K562 (cell line): Measurements from ENCODE around the gene ACE. TPM values are rescaled to one million over a fixed set of nuclear protein-coding genes. Genes with fewer than 3 reads are reported as not detected.

Source experiments
- ATAC-seq: fragments of 200-7000 bp; cut with Tn5 transposase; 3 replicates; pipeline ENCODE4 v1.9.1; 2020; ENCODE audit warnings: moderate library complexity
- BruUV-seq: library from RNA; stranded (reverse); fragments of 400-500 nt; replicated peaks from 2 replicates; lab custom pipeline; 2021; lab: Mats Ljungman, UMichigan
- CTCF ChIA-PET: fragments of 300-600 bp; formaldehyde crosslinking; extraction: SDS; loops from one replicate; lab custom pipeline; 2021; ENCODE audit warnings: low intra/inter-chr PET ratio; lab: Yijun Ruan, JAX
- POLR2A ChIA-PET: fragments of 300-600, 350-650 bp; sonication (Branson Sonifier 250); formaldehyde crosslinking; extraction: SDS; loops from one replicate; lab custom pipeline; 2021; ENCODE audit warnings: antibody characterized with exemption, inconsistent platforms; lab: Yijun Ruan, JAX
- DNase-seq, 4 experiments: peaks; one replicate each; pipeline versions ENCODE4 v3.0.0 to v3.0.0-alpha.2; 2011 to 2018; ENCODE audit warnings: low spot score in 3 of 4, mixed read lengths in 3 of 4; ENCODE audit errors: extremely low read depth in 1 of 4
- FAIRE-seq: peaks from 2 replicates; lab custom pipeline; 2011; peaks lifted over from hg19 to GRCh38; lab: Jason Lieb, UNC
- H2AFZ ChIP-seq: 2 replicates; pipeline ENCODE4 v1.6.0; 2011; ENCODE audit warnings: low read depth, low read length, control low read depth, inconsistent platforms
- H3K27ac ChIP-seq: fragments of 200-600 bp; 3 replicates; pipeline ENCODE4 v1.8.0; 2011; ENCODE audit warnings: low read depth, mild to moderate bottlenecking, control low read depth, inconsistent platforms, low read length, moderate library complexity, mixed read lengths; ENCODE audit errors: extremely low read depth
- H3K27me3 ChIP-seq, 2 experiments: fragments of 300-600 bp in 1 of 2; 2 replicates in 1 of 2; 3 replicates in 1 of 2; pipeline versions ENCODE4 v1.6.0 to v1.8.0; 2011; ENCODE audit warnings: inconsistent platforms in 2 of 2, low read length in 2 of 2, mild to moderate bottlenecking in 1 of 2, mixed read lengths in 1 of 2, moderate library complexity in 1 of 2; ENCODE audit not compliant: control insufficient read depth in 2 of 2, insufficient read depth in 2 of 2
- H3K36me3 ChIP-seq: fragments of 300-600 bp; 3 replicates; pipeline ENCODE4 v1.8.0; 2011; ENCODE audit warnings: mild to moderate bottlenecking, low read length, inconsistent platforms; ENCODE audit not compliant: control insufficient read depth, insufficient read depth
- H3K4me1 ChIP-seq, 2 experiments: fragments of 200-600 bp in 1 of 2; replicated peaks in 1 of 2; 2 replicates in 1 of 2; 3 replicates in 1 of 2; pipeline versions ENCODE4 v1.5.1 to v1.8.0; 2011; ENCODE audit warnings: inconsistent platforms in 2 of 2, low read length in 2 of 2, mild to moderate bottlenecking in 1 of 2, mixed read lengths in 1 of 2, moderate library complexity in 1 of 2; ENCODE audit not compliant: control insufficient read depth in 2 of 2, insufficient read depth in 2 of 2
- H3K4me2 ChIP-seq: 2 replicates; pipeline ENCODE4 v1.6.1; 2011; ENCODE audit warnings: low read length, control low read depth, inconsistent platforms, mixed read lengths; ENCODE audit not compliant: insufficient read depth
- H3K4me3 ChIP-seq: fragments of 200-600 bp; sonication (generic), shearing (Covaris generic); 2 replicates; pipeline ENCODE4 v1.5.1; 2016; ENCODE audit warnings: control low read depth, inconsistent platforms
- H3K79me2 ChIP-seq: fragments of 200-600 bp; 3 replicates; pipeline ENCODE4 v1.8.0; 2011; ENCODE audit warnings: low read length, inconsistent platforms; ENCODE audit not compliant: control insufficient read depth, insufficient read depth
- H3K9ac ChIP-seq, 2 experiments: 2 replicates each; pipeline versions ENCODE4 v1.6.0 to v1.6.1; 2011; ENCODE audit warnings: low read depth in 2 of 2, low read length in 2 of 2, control low read depth in 1 of 2, inconsistent platforms in 1 of 2, mild to moderate bottlenecking in 1 of 2, mixed read lengths in 1 of 2; ENCODE audit not compliant: insufficient read depth in 1 of 2
- H3K9me1 ChIP-seq: one replicate; pipeline ENCODE4 v1.6.0; 2011; ENCODE audit warnings: inconsistent platforms, mild to moderate bottlenecking, low read length, moderate library complexity; ENCODE audit not compliant: control insufficient read depth, insufficient read depth
- H3K9me3 ChIP-seq: replicated peaks from 2 replicates; pipeline ENCODE4 v1.5.1; 2011; ENCODE audit warnings: low read depth, low read length, inconsistent platforms; ENCODE audit not compliant: control insufficient read depth, insufficient read depth
- H4K20me1 ChIP-seq: replicated peaks from 2 replicates; pipeline ENCODE4 v1.6.1; 2011; ENCODE audit warnings: low read length, inconsistent platforms, mixed read lengths; ENCODE audit not compliant: control insufficient read depth, insufficient read depth
- CBFB ChIP-seq: sonication (generic); formaldehyde crosslinking; IDR thresholded peaks from 2 replicates; pipeline ENCODE4 v1.4.0; 2020; ENCODE audit warnings: mild to moderate bottlenecking, missing genetic modification reagents
- CBX3 ChIP-seq, 2 experiments: IDR thresholded peaks; 1 replicate in 1 of 2; 2 replicates in 1 of 2; pipeline ENCODE4 v1.6.1; 2012; ENCODE audit warnings: inconsistent platforms in 2 of 2, low read length in 2 of 2, borderline replicate concordance in 1 of 2, control low read depth in 1 of 2
- HDAC8 ChIP-seq: fragments of 450-650 bp; IDR thresholded peaks from 2 replicates; pipeline ENCODE4 v1.6.1; 2016; ENCODE audit warnings: mild to moderate bottlenecking, missing genetic modification characterization, moderate library complexity, missing compliant biosample characterization
- SIRT6 ChIP-seq: IDR thresholded peaks from one replicate; pipeline ENCODE4 v1.6.1; 2012; ENCODE audit warnings: low read depth, mild to moderate bottlenecking, control low read depth, inconsistent platforms, low read length, moderate library complexity
- TARDBP ChIP-seq: fragments of 450-650 bp; IDR thresholded peaks from 2 replicates; pipeline ENCODE4 v1.6.1; 2016
- U2AF1 ChIP-seq: fragments of 200-400 bp; formaldehyde crosslinking; optimal IDR thresholded peaks from 2 replicates; pipeline ENCODE3; 2017; ENCODE audit warnings: mild to moderate bottlenecking, low read depth, low read length, moderate library complexity
- WGBS: fragments of 100-300 bp; shearing (Covaris generic); methylation state at CpG from one replicate; pipeline ENCODE4 v1.1.6; 2016; ENCODE audit warnings: low coverage, mixed read lengths; ENCODE audit not compliant: insufficient coverage; ENCODE audit errors: missing lambda C conversion rate; 5-methylcytosine and 5-hydroxymethylcytosine counted together
- in situ Hi-C: fragments of 300-500 bp; cut with MboI; formaldehyde crosslinking; loops from 4 replicates; pipeline ENCODE4 v1.15.0; 2018; ENCODE audit warnings: inconsistent platforms, mixed read lengths
- intact Hi-C: fragments of 100-400 bp; cut with micrococcal nuclease; formaldehyde crosslinking; loops from 2 replicates; pipeline ENCODE4 v1.14.2; 2022
- polyA plus RNA-seq, 8 experiments: library from polyadenylated mRNA; depleted of rRNA in 4 of 8; stranded (reverse) in 5 of 8; unstranded in 3 of 8; fragments of >200 nt; fragmentation: Nextera tagmentation in 2 of 8; fragmentation: Illumina TruSeq in 1 of 8; extraction: Ambion mirVana in 2 of 8; extraction: Trizol in 1 of 8; gene quantifications; 2 replicates each; pipeline versions ENCODE4 v1.2.1 to v1.2.3, GENCODE V29; 2011 to 2014; ENCODE audit warnings: inconsistent platforms in 1 of 8, missing spikeins in 1 of 8
- total RNA-seq, 7 experiments: library from RNA; depleted of rRNA in 6 of 7; stranded (reverse); fragments of >200 nt in 6 of 7; fragmentation: Illumina TruSeq in 2 of 7; extraction: Trizol in 2 of 7; gene quantifications; 2 replicates each; pipeline versions ENCODE4 v1.2.1 to v1.2.3, GENCODE V29; 2011 to 2021; ENCODE audit warnings: low replicate concordance in 1 of 7
- TF ChIP-seq, protein P1 (sequence below), 2 experiments: fragments of 450-650 bp; conservative IDR thresholded peaks; 2 replicates each; pipeline ENCODE4 v1.6.1; 2017; ENCODE audit warnings: mild to moderate bottlenecking in 2 of 2, moderate library complexity in 2 of 2
- TF ChIP-seq, protein P2 (sequence below), 2 experiments: fragments of 450-650 bp in 1 of 2; sonication (generic) in 1 of 2; formaldehyde crosslinking in 1 of 2; IDR thresholded peaks; 2 replicates each; pipeline versions ENCODE4 v1.7.1 to v1.9.0; 2016 to 2022; ENCODE audit warnings: inconsistent platforms in 1 of 2, mild to moderate bottlenecking in 1 of 2, missing genetic modification reagents in 1 of 2

The ACE gene
- total and polyA plus RNA-seq, 9 of the 15 experiments (the other 6 are each of a cell fraction or from before 2014, with no cell fraction given) = 0.07 to 2.5 (median 0.47) TPM; not detected in 1

DNA sequence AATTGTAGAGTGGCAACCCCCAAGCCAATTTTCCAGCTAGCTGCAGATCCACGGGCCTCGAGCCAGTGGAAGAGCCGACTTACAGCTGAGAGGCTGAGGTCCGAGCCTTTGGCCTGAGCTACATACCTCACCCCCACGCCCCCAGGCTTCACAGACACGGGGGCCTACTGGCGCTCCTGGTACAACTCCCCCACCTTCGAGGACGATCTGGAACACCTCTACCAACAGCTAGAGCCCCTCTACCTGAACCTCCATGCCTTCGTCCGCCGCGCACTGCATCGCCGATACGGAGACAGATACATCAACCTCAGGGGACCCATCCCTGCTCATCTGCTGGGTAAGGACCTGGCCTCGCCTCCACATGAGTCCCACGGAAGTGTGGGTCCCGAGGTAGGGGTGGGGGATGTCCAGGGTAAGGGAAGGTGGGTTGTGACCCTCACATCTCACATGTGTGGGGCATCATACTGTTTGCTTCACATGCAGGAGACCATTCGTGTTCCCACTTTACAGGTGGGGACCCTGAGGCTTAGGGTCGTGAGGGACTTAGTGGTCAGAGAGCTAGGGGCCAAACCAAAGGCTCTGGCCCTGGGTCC lies 3.4 kb downstream of the ACE start:
- CTCF ChIA-PET = interaction anchor here (1.5 to 4.3 kb wide), 2 partner anchors 38 to 55 kb away, joined by 4 to 35 read pairs; no protein-coding TSS in a partner anchor
- Histone ChIP-seq H3K4me1 (peaks cover 11 to 56% of the 10 kb centered on the region in 2 experiments; a peak in 4 of 5 replicates), H3K36me3 (no peaks in the 10 kb centered on the region), H3K4me3 (no peak overlapping the region), H2AFZ (no peak overlapping the region), H3K27me3 (no peaks in the 10 kb centered on the region; a peak in 1 of 5 replicates), H3K9me1 (no peaks in the 10 kb centered on the region), H3K9me3 (no peaks in the 10 kb centered on the region), H4K20me1 (no peaks in the 10 kb centered on the region), H3K79me2 (no peaks in the 10 kb centered on the region), H3K27ac (no peak overlapping the region), H3K9ac (peak overlapping the region in 1 of 2 experiments; percentile 26; a peak in 1 of 4 replicates), H3K4me2 (no peak overlapping the region)
- DNase-seq (no peak), FAIRE-seq (no peak), ATAC-seq (no peak)
- BruUV-seq = no TSS peak
- in situ Hi-C loops = no loop called here
- 55% methylated on average over 21 of the region's 21 CpGs for WGBS
- intact Hi-C loops = loop anchor here (5.0 kb wide), 1 partner anchor 132 kb away; no protein-coding TSS in a partner anchor
- TF ChIP-seq, protein P1, sequence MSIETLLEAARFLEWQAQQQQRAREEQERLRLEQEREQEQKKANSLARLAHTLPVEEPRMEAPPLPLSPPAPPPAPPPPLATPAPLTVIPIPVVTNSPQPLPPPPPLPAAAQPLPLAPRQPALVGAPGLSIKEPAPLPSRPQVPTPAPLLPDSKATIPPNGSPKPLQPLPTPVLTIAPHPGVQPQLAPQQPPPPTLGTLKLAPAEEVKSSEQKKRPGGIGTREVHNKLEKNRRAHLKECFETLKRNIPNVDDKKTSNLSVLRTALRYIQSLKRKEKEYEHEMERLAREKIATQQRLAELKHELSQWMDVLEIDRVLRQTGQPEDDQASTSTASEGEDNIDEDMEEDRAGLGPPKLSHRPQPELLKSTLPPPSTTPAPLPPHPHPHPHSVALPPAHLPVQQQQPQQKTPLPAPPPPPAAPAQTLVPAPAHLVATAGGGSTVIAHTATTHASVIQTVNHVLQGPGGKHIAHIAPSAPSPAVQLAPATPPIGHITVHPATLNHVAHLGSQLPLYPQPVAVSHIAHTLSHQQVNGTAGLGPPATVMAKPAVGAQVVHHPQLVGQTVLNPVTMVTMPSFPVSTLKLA (conservative IDR thresholded peaks at IDR 0.05) = no peak
- TF ChIP-seq HDAC8 (tag) = no peak
- no peak for TF ChIP-seq CBFB
- TF ChIP-seq, protein P2, sequence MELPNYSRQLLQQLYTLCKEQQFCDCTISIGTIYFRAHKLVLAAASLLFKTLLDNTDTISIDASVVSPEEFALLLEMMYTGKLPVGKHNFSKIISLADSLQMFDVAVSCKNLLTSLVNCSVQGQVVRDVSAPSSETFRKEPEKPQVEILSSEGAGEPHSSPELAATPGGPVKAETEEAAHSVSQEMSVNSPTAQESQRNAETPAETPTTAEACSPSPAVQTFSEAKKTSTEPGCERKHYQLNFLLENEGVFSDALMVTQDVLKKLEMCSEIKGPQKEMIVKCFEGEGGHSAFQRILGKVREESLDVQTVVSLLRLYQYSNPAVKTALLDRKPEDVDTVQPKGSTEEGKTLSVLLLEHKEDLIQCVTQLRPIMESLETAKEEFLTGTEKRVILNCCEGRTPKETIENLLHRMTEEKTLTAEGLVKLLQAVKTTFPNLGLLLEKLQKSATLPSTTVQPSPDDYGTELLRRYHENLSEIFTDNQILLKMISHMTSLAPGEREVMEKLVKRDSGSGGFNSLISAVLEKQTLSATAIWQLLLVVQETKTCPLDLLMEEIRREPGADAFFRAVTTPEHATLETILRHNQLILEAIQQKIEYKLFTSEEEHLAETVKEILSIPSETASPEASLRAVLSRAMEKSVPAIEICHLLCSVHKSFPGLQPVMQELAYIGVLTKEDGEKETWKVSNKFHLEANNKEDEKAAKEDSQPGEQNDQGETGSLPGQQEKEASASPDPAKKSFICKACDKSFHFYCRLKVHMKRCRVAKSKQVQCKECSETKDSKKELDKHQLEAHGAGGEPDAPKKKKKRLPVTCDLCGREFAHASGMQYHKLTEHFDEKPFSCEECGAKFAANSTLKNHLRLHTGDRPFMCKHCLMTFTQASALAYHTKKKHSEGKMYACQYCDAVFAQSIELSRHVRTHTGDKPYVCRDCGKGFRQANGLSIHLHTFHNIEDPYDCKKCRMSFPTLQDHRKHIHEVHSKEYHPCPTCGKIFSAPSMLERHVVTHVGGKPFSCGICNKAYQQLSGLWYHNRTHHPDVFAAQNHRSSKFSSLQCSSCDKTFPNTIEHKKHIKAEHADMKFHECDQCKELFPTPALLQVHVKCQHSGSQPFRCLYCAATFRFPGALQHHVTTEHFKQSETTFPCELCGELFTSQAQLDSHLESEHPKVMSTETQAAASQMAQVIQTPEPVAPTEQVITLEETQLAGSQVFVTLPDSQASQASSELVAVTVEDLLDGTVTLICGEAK (IDR thresholded peaks at IDR 0.05) = no peak
- TF ChIP-seq, protein P2 (CRISPR knock-in tag; IDR thresholded peaks at IDR 0.05) = no peak
- no peak for TF ChIP-seq SIRT6
- TF ChIP-seq CBX3 (IDR thresholded peaks at IDR 0.05; ENCODE audit: borderline replicate concordance in 1 of 2, low read length in 2 of 2) = no peak
- no peak for TF ChIP-seq TARDBP
- TF ChIP-seq U2AF1 = no peak
- POLR2A ChIA-PET = interaction anchor here (0.9 kb wide), 2 partner anchors 10 to 23 kb away, joined by 4 to 7 read pairs; no protein-coding TSS in a partner anchor
